ENCODE measurements around the gene HHAT.
"Not testable (repeated sequence)": the region's sequence is repeated elsewhere in the genome, so short reads cannot be mapped to it uniquely, and the experiment has no call there.

Gene HHAT

DNA sequence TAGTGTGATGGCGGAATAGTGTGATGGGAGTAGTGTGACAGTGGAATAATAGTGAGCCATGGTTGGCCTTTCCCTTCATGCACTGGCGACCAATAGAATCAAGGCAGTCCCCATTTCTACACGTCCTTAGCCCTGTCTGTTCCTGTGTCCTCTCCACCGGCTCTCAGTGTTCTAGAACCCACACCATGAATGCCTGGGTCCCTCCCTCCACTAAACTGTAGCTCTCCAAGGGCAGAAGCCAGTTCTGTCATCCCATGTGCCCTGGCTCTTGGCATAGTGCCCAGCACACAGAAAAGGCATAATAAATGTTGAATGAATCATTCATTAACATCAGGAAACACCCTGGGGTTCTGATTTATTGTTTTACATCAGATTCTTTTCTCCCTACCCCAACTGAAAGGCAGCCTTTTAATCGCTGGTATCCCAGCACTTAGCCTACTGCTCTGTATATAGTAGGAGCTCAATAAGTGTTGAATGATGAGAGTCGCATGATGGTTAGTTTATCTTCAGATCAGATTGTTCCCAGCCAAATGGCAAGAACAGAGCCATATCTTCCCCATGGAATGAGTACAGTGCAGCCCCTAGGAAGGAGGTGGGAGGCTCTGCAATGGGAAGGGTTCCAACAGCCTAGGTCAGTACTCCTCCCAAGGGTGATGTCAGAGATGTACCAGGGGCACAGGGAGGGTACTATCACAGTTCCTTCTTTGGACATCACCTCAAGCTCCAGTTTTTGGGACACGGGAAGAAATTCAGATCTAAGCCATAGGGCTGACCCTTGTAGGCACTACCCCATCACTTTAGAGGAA lies 325.7 kb downstream of the HHAT start:
- DNase-seq, result no peak

DNA sequence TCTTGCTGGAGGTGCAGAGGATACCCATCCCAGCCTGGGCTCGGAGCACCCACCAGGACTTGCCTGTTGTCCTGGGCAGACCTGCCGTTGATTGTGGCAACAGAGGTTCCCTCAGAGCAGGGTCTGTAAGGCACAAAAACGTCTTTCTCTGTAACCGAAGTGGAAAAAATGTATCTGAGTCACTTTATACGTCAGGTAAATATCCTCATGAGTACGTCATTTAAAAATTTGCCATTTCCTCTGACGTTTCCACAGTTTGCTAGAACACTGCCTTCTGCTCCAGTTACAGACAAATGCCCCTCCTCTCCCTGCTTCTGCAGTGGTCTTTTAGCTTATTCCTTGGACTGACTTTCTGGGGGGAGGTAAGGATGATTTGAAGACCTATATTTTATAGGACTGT lies 326.8 kb downstream of the HHAT start:
- no peak for DNase-seq

DNA sequence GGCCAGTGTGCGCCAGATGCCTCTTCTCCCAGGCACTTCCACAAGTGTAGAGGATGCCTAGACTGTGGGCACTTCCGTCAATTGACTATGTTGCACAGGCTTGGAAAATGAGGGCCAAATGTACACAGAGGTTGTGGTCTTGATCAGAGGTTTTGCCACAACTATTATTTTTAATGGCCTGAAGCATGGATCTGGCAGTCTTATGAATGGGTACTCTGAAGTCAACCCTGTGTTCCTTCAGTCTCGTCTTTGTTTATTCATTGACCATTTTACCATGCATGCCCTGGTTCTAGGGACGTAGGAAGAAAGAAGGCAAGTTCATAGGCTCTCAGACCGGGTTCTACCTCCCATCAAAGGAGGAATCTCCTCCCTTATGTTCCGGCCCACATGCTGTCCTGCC lies 329.1 kb downstream of the HHAT start:
- no peak for DNase-seq

DNA sequence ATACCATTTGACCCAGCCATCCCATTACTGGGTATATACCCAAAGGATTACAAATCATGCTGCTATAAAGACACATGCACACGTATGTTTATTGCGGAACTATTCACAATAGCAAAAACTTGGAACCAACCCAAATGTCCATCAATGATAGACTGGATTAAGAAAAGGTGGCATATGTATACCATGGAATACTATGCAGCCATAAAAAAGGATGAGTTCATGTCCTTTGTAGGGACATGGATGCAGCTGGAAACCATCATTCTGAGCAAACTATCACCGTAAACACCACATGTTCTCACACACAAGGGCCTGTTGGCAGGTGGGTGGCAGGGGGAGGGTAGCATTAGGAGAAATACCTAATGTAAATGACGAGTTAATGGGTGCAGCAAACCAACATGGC lies 332.8 kb downstream of the HHAT start:
- DNase-seq, result not testable (repeated sequence)

DNA sequence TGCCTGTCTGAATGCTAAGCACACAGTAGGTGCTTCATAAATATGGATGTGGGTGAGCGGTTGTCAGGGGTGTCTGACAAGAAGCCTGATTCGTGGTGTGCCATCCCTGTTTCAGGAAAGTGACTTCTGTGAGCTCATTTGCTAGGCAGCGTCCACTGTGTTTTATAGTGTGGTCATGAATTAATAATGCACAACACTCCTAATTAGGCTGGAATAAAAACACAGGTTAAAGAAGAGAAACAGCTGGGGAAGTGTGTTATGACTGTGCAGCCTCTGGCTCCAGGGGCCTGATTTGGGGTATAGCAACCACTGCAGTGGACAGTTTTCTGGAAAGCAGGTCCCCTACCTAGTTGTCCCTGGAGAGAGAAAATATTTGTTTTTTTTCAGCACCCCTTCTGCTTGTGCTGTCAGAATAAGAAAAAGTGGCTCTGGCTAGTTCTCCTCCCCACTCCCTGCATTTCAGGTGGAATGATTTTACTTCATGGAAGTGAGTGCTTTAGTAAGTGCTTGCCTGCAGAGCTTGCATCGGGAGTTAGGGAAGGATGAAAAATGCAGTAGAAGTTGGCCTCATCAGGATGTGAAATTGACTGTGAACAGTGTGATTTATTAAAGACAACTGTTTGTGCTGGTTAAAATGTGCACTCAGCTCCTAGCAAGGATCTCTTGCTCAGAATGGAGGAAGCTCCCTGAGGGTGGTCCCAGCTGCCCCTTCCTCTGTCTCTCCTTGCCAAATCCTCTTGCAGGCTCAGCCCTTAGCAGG lies 333.8 kb downstream of the HHAT start:
- DNase-seq, result no peak

- peak; percentile 91 for DNase-seq
Measured at GRCh38 chr1:210663730-210664573, 335.2 kb downstream of the HHAT start.

GRCh38 chr1:210669951-210670350 lies 341.2 kb downstream of the HHAT start:
- peak; percentile 8 for DNase-seq

DNA sequence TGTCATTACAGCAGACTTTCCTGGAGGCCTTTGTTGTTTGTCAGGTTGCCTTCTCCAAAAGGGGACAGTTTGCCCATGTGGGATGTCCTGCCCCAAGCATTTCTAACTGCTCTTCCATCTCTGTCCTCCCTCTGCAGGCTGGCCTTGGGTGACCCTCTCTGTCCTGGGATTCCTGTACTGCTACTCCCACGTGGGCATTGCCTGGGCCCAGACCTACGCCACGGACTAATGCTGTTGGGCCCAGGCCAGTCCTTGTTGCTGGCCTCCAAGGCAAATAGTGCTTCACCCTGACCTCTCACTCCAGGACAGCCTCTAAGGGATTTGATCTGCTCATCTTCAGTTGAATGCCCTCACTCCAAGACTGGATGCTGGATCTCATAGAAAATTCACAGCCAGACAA lies 345.4 kb downstream of the HHAT start:
- DNase-seq, result no peak

GRCh38 chr1:210676539-210676938 lies 347.8 kb downstream of the HHAT start:
- DNase-seq, result no peak

DNA sequence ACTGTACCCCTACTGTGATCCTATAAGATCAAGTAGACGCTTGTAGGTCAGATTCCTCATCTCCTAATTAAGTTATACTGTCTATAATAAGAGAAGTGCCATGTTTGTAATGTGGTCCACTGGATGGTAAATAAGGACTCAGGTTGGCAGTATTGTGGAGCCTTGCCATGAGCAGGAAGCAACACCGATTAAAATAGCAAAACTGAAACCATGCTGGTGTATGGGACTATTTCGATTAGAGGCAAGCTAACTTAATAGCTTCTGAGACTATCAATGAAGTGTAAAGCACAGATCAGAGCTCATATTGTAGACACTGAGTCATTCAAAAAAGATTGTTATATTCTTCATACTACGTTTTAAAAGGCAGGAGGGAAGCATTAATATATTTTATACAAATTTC lies 348.8 kb downstream of the HHAT start:
- no peak for DNase-seq

DNA sequence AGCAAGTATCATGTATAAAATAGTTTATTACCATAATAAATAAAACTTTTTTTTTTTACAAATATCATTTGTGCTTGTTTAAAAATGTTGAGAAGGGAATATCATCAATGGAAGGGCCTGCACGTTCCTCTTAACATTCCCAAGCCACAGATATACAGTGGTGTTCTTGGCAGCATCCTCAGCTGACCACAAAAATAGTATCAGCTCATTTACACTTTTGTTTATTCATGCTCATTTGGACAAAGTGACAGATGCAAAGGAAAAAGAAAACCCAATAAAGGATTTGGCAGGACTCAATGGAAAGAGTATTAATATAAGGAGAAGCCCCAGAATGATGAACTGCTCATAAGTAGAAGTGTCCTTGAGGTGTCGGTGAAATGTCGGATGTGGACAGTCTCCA lies 349.6 kb downstream of the HHAT start:
- DNase-seq, result no peak

DNA sequence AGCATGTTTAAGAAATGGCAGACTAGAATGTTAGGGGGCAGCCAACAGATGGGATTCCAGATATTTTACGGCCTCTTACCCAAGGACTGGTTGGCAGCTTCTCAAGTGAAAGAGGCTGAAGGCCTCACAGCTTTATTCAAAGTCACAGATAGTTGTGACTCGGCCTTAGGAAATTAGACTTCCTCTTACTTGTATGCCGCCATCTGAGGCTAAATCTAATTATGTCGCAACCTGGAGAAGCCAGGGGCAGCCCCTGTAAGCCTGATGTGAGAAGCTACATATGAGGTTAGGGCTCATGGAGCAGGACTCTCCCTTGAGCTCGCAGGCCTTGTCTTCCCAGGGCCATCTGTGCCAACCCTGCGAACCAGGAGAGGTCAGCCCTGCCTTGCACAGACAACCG lies 352.5 kb downstream of the HHAT start:
- DNase-seq, result no peak

- no peak for DNase-seq
Measured at GRCh38 chr1:210683403-210684047, 354.8 kb downstream of the HHAT start.

DNA sequence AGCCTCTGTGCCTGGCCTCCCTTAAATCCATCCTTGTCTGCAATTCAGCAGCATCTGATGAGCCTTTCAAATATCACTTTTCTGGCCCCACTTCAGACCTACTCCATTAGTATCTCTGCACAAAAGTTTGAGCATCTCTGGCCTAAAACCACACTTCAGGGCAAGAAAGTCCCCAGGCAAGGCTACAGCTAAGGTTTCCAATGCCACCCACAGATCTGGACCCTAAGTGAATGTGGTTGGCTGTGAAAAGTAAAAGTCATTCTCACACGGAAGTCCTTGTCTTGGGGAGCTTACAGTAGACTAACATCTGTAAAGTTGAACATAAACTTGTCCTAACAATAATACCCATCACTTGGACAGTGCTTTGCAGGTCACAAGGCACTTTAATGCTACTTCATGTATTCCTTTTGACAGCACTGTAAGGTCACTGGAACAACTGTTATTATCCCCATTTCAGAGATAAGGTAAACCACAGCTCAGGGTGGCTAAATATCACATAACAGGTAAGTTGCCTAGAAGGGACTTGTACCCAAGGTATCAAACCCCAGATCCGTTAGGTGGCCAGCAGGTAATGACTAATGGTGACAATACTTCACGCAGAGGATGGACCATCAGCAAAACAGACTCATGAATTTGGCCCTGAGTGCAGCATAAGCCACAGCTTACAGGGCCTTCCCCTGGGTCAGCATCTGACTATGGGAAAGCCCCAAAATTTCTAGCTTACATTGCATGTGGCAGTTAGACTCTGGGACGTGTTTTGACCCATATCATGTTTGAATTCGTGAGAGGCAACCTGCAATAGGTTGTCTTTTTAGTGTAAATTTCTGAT lies 356.0 kb downstream of the HHAT start:
- DNase-seq, result no peak

- DNase-seq, result no peak
Measured at GRCh38 chr1:210685295-210685650, 356.6 kb downstream of the HHAT start.

DNA sequence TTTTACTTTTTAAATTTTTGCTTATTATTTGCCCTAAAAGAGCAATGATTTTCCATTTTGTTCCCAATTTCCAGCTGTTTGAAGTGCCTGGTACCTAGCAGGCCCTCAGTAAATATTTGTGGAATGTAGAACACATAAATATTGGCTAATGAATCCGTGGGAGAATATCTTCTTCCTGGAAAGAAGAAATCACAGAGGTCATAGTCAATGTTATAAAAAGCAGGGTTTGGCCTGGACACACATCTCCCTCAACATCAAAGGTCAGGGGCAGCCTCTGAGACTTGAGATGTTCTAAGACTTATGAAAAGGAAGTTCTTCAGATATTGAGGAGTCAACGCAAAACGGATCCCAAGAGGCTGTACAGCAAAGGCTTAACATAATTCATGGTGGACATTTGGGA lies 358.1 kb downstream of the HHAT start:
- no peak for DNase-seq

- no peak for DNase-seq
Measured at GRCh38 chr1:210687582-210688279, 359.0 kb downstream of the HHAT start.

DNA sequence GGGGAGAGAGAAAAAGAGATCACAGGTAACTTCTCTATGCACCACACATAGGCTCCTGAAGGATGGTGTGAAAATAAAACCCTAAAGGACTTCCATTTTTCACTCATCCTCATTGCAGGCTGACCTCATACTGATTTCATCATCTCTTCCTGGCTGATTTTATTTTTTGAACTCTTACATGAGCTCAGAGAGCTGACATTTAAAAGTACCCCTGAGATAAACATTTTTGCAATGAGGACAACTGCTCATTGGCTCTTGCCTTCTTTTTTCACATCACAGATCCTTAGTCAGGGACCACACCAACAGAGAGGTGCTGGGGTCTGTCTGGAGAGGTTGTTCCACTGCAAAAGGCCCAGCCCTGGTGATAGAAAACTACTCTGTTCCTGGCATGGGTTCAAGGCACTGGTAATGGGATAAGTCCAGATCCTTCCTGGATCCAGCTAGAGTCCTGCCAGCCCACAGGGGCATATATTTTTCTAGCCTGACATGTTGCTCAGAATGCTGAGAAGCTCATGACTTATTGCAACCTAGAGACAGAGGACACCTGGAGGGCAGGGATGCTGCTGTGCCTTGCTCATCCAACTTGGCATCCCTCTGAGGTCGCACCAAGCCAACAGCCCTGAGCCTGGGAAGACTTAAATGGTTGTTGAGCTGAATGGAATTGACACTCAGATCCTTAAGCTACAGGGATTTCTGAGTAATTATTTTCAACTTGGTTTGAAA lies 360.0 kb downstream of the HHAT start:
- DNase-seq, result no peak

DNA sequence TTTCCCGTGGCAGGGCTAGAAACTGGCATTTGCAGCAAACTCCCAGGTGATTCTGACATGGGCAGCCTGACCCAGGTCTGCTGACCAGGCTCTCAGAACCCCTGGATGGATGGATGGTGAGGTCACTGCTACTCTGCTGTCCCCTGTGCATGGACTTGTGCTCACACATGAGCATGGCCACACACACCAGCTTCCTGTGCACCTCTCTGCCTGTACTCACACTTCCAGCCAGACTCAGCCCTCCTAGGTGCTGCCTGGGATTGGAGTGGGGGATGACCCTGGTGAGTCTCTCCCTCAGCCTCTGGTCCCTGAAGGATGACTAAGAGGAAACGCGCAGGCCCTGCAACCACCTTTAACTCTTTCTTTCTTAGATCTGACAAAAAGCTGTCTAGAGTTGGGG lies 361.1 kb downstream of the HHAT start:
- DNase-seq, result no peak

GRCh38 chr1:210690236-210690635 lies 361.5 kb downstream of the HHAT start:
- no peak for DNase-seq
